T-helper 2 cell treated with Interferon-gamma antibody and Interleukin-4, amounts not matched to agents 100 ng/mL and 5 ng/mL, for 36 hours (primary cell): ENCODE measurements around the gene RAB3B. TPM values are rescaled to one million over a fixed set of nuclear protein-coding genes. Genes with fewer than 3 reads are reported as not detected.
"Not testable (repeated sequence)": the region's sequence is repeated elsewhere in the genome, so short reads cannot be mapped to it uniquely, and the experiment has no call there.

ENCODE experiments used
- intact Hi-C: fragments of 100-400 bp; cut with micrococcal nuclease; formaldehyde crosslinking; loops from one replicate; pipeline ENCODE4 v1.15.1; 2023
- total RNA-seq: library from RNA; stranded (reverse); gene quantifications from 2 replicates; pipeline ENCODE4 v1.2.3, GENCODE V29; 2022

The RAB3B gene
- total RNA-seq: 0.05 TPM in 2 replicates

GRCh38 chr1:51990478-51990965 is at the start of gene RAB3B:
RAB3B (minus strand) TSS chr1:51990700; CDS start chr1:51977117, 13,583 bp downstream.
- intact Hi-C loops: no loop called here

- intact Hi-C loops: no loop called here
Observed at GRCh38 chr1:52037909-52038308, 47.4 kb upstream of the RAB3B start.

GRCh38 chr1:52037402-52037814 is 46.9 kb upstream of the RAB3B start:
- intact Hi-C loops: no loop called here

- intact Hi-C loops: no loop called here
Observed at GRCh38 chr1:52034050-52034384, 43.5 kb upstream of the RAB3B start.

GRCh38 chr1:52033190-52034049 is 42.9 kb upstream of the RAB3B start, which contains the start of gene KTI12:
KTI12 (minus strand) TSS chr1:52033810; CDS start chr1:52033761, 49 bp downstream.
- intact Hi-C loops: loop anchor here (1.0 kb wide), 3 partner anchors 23 to 333 kb away; partner anchors contain the start of genes BTF3L4, CC2D1B and NRDC

- intact Hi-C loops: loop anchor here (1.0 kb wide), 3 partner anchors 24 to 334 kb away; partner anchors contain the start of genes BTF3L4, CC2D1B and NRDC
Observed at GRCh38 chr1:52032785-52033131, 42.3 kb upstream of the RAB3B start.

GRCh38 chr1:52032124-52032784 is 41.8 kb upstream of the RAB3B start:
- intact Hi-C loops: no loop called here

GRCh38 chr1:52028839-52029238 is 38.3 kb upstream of the RAB3B start:
- intact Hi-C loops: not testable (repeated sequence)

GRCh38 chr1:52028328-52028727 is 37.8 kb upstream of the RAB3B start:
- intact Hi-C loops: no loop called here

GRCh38 chr1:52026278-52026677 is 35.8 kb upstream of the RAB3B start:
- intact Hi-C loops: no loop called here

GRCh38 chr1:52022133-52022532 is 31.6 kb upstream of the RAB3B start:
- intact Hi-C loops: no loop called here

- intact Hi-C loops: no loop called here
Observed at GRCh38 chr1:52008071-52008809, 17.7 kb upstream of the RAB3B start.

- intact Hi-C loops: no loop called here
Observed at GRCh38 chr1:52007215-52008002, 16.9 kb upstream of the RAB3B start.

- intact Hi-C loops: not testable (repeated sequence)
Observed at GRCh38 chr1:52006081-52006553, 15.6 kb upstream of the RAB3B start.

- intact Hi-C loops: not testable (repeated sequence)
Observed at GRCh38 chr1:52005548-52005947, 15.0 kb upstream of the RAB3B start.

GRCh38 chr1:52003877-52004276 is 13.4 kb upstream of the RAB3B start:
- intact Hi-C loops: no loop called here

- intact Hi-C loops: loop anchor here (1.0 kb wide), 1 partner anchor 105 kb away; no protein-coding TSS in a partner anchor
Observed at GRCh38 chr1:52002038-52002917, 11.8 kb upstream of the RAB3B start.

GRCh38 chr1:51998701-51999100 is 8.2 kb upstream of the RAB3B start:
- intact Hi-C loops: no loop called here

- intact Hi-C loops: no loop called here
Observed at GRCh38 chr1:51997974-51998382, 7.5 kb upstream of the RAB3B start.
